Urinary bladder (tissue), 4 donors: Measurements from ENCODE around the gene ARHGAP8. TPM values are rescaled to one million over a fixed set of nuclear protein-coding genes. Genes with fewer than 3 reads are reported as not detected.

Experiments
- DNase-seq: peaks from one replicate; pipeline ENCODE4 v3.0.0-alpha.2; 2015; ENCODE audit errors: extremely low spot score
- H3K27ac ChIP-seq: one replicate; pipeline ENCODE4 v1.5.1; 2013; ENCODE audit warnings: low read depth, mild to moderate bottlenecking, moderate library complexity
- H3K36me3 ChIP-seq: one replicate; pipeline ENCODE4 v1.6.1; 2013; ENCODE audit warnings: mild to moderate bottlenecking, moderate library complexity; ENCODE audit not compliant: insufficient read depth
- H3K4me1 ChIP-seq: one replicate; pipeline ENCODE4 v1.6.1; 2013; ENCODE audit warnings: mild to moderate bottlenecking, moderate library complexity; ENCODE audit not compliant: insufficient read depth
- H3K4me3 ChIP-seq: one replicate; pipeline ENCODE4 v1.5.1; 2013; ENCODE audit warnings: low read depth, low read length
- WGBS: extraction: QIAGEN DNeasy Blood & Tissue Kit; methylation state at CpG from one replicate; pipeline ENCODE4 v1.1.7; 2013; 5-methylcytosine and 5-hydroxymethylcytosine counted together
- polyA plus RNA-seq: library from polyadenylated mRNA; stranded (reverse); fragments of 200-250 nt; gene quantifications from one replicate; pipeline ENCODE4 v1.2.3, GENCODE V29; 2013
- total RNA-seq: library from RNA; depleted of rRNA; stranded (reverse); fragments of >200 nt; gene quantifications from one replicate; pipeline ENCODE4 v1.2.3, GENCODE V29; 2014
- donor health status: healthy with polysubstance abuse.
- donor health status: healthy.

ARHGAP8 gene
- total and polyA plus RNA-seq, 2 donors, result 1.6 to 2.4 TPM

DNA sequence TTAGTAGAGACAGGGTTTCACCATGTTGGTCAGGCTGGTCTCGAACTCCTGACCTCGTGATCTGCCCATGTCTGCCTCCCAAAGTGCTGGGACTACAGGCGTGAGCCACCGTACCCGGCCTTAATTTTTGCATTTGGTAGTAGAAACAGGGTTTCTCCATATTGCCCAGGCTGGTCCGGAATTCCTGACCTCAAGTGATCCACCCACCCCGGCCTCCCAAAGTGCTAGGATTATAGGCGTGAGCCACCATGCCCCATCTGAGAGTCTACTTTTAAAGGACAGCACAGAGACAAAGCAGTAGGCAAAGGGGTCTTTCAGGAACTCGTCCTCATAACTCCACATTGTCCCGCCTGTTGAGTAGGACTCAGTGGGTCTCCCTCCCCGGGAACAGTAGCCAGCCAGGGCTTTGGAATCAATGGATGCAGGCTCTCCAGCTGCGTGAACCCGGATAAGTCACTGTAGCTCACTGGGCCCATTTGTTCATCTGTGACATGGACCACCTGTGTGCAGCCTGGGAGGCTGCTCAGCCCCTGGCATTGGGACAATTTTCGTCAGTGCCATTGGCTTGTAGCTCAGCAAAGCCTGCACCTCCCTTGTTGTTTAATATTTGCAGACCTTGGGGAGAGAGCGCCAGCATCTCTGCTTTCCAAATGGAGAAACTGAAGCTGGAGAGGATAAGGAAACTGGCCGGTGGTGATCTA is 86.1 kb downstream of the ARHGAP8 start:
- no peaks in the 10 kb centered on the region for H3K4me1 ChIP-seq
- H3K27ac ChIP-seq, result no peak overlapping the region
- H3K4me3 ChIP-seq, result no peak overlapping the region
- H3K36me3 ChIP-seq, result no peaks in the 10 kb centered on the region
- 58% methylated on average over 16 of the region's 16 CpGs for WGBS
- DNase-seq, result peak; percentile 15

DNA sequence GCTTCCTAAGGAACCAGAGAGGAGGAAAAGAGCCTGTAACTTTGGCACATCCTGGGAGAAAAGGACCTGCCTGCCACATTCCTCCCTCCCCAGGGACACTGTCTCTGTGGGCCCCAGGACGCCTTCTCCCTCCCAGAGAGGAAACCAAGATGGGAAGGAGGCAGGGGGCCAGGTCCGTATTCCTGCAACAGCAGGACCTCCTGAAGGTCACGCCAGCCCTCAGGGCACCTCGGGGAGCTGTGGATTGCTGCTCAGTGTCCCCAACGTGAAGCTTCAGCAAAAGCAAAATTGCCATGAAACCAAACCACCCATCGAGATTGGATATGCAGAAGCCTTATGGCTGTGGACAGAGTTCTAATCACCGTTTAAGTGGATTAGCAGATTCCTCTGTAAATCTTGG is 86.7 kb downstream of the ARHGAP8 start:
- no peak overlapping the region for H3K4me3 ChIP-seq
- no peaks in the 10 kb centered on the region for H3K4me1 ChIP-seq
- 50% methylated on average over 7 of the region's 7 CpGs for WGBS
- DNase-seq, result no peak
- no peaks in the 10 kb centered on the region for H3K36me3 ChIP-seq
- no peak overlapping the region for H3K27ac ChIP-seq

DNA sequence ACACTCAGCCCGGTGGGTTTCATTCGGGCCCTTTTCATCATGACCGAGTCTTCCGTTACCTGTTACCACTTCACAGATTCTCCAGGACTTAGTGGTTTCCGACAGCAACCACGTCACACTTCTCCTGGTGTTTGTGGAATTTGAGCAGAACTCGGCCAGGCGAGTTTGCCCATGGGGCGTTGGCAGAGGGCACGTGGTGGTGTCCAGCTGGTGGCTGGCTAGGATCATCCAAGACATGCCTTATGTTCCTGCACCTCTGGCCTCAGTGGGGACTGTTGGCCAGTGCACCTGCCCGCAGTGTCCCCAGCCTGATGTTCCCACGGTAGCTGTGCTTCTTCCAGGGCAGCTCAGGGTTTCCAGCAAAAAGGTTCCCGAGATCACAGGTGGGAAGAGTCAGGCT is 87.3 kb downstream of the ARHGAP8 start:
- DNase-seq, result no peak
- no peak overlapping the region for H3K27ac ChIP-seq
- H3K4me3 ChIP-seq, result no peak overlapping the region
- H3K4me1 ChIP-seq, result no peaks in the 10 kb centered on the region
- 90% methylated on average over 13 of the region's 13 CpGs for WGBS
- no peaks in the 10 kb centered on the region for H3K36me3 ChIP-seq

DNA sequence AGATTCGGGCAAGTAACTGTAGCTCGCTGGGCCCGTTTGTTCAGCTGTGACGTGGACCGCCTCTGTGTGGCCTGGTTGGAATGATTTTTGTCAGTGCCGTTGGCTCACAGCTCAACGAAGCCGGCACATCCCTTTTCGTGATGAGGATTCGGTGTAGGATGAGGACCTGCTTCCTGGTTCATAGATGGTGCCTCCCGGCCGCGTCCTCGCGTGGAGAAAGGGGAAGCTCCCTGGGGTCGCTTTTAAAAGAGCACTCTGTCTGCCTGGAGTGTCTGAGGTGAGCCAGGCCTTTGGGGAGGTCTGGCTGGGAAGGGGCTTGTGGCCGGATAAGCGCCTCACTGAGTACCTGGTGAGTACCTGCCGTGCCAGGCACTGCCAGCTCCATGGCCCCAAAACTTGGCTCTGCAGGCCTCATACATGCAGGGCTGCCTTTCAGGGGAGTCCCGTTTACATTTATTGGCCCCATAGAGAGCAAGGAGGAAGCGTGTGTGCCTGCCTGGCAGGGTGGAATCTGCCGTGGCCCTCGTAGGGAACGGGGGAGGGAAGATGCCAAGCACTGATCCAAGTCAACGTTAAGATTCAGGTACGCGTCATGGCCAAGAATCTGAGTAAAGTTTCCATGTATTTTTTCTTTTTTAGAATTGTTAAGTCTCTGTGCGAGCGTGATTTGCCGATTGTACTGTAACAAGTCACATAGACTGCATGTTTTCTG is 88.4 kb downstream of the ARHGAP8 start:
- no peaks in the 10 kb centered on the region for H3K4me1 ChIP-seq
- no peak for DNase-seq
- H3K27ac ChIP-seq, result no peak overlapping the region
- no peaks in the 10 kb centered on the region for H3K36me3 ChIP-seq
- no peak overlapping the region for H3K4me3 ChIP-seq
- 81% methylated on average over 30 of the region's 30 CpGs for WGBS

DNA sequence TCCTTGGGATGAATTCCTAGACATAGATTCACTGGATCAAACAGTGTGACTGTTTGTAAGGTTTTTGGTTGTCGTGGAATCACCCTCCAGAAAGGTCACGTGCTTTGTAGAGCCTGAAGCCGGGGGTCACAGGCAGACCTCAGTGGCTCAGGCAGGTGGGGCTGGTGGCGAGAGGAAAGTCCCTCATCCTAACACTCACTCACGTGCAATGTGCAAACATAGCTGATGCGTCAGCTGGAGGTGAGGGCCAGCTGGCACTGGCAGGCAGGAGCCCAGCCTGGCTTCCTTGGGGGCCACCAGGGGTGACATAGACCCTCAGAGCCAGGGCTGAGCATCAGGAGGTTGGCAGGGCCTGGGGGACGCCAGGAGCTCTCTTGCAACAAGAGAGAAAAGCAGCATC is 90.0 kb downstream of the ARHGAP8 start:
- 80% methylated on average over 7 of the region's 7 CpGs for WGBS
- no peaks in the 10 kb centered on the region for H3K36me3 ChIP-seq
- no peaks in the 10 kb centered on the region for H3K4me1 ChIP-seq
- no peak for DNase-seq
- no peak overlapping the region for H3K4me3 ChIP-seq
- no peak overlapping the region for H3K27ac ChIP-seq

DNA sequence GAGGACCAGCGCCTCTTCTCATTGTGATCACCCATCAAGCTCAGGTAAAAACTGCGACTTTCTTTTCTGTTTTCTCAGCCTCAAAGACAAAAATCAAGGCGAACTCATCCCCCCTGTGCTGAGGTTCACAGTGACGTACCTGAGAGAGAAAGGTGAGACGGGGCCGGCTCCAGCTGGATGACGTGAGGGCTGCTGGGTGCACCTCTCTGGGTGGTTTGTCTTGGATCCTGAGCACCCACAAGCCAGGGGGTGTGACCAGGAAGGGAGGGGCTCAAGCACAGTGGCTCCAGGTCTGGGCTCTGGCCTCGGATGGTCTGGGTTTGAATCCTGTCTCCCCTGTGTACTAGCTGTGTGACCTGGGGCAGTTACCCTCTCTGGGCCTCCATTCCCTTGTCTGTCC is 92.8 kb downstream of the ARHGAP8 start:
- 96% methylated on average over 8 of the region's 8 CpGs for WGBS
- H3K27ac ChIP-seq, result no peak overlapping the region
- H3K36me3 ChIP-seq, result no peaks in the 10 kb centered on the region
- no peaks in the 10 kb centered on the region for H3K4me1 ChIP-seq
- DNase-seq, result no peak
- no peak overlapping the region for H3K4me3 ChIP-seq

DNA sequence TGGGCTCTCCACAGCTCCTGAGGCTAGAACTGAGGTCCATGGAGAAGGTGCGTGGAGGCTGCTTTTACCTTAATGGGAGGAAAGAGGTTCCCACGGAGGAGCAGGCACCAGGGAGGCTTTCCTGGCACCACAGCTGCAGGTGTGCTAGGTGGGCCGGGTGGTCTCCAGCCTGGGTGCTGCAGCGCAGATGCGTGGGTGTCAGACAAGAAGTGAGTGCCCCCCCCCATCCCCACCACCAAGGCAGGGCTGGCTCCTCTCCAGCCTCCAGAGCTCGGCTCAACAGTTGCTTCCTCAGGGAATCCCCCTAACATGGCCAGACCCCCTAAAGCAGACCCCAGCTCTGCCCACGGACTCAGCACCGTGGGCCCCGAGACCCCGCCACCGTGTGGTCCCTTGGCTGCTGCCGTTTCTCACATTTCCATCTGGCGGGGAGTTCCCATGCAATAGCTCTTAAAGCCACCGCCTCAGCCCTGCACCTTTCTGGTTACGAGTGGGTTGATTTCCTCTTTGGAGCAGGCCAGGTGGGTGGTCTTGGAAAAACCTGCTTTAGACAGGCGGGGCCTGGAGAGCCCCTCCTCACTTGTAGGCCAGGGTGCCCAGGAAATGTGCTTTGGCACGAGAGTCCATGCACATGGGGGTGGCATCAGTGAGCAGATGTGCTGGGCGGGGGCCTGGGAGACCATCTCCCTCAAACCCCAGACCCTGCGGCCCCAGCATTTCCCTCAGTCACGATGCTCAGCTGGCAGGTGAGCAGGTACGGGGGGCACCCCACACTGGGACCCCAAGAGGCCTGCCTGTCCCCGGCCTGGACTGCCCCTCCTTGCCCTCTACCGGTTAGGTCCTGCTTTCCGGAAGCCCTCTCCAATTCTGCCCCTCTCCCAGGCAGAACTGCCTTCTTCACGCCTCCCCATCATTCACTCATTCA is 93.7 kb downstream of the ARHGAP8 start:
- H3K36me3 ChIP-seq, result no peaks in the 10 kb centered on the region
- no peak overlapping the region for H3K27ac ChIP-seq
- 86% methylated on average over 25 of the region's 25 CpGs for WGBS
- DNase-seq, result no peak
- no peaks in the 10 kb centered on the region for H3K4me1 ChIP-seq
- no peak overlapping the region for H3K4me3 ChIP-seq

DNA sequence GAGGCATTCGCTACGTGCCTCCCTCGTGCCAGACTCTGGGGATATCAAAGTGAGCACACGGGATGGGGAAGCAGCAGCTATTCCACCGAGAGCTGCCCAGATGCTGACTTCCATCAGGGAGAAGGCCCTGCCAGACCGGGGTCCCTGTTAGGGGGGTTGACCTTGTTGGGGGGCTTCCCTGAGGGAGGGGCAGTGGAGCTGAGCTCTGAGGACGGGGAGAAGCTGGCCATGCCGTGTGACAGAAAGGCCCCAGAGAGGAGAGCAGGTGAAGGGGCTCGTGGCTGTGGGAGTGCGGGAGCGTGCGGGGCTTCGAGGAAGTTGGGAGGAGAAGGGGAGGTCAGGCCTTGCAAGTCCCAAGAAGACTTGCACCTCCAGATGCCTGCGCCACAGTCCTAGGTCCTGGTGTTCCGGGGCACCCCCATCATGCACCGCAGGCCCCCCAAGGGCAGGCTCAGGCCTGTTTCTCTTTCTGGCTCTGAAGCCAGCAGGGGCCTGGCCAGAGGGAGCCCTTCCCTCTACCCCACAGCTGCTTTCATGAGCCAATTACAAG is 94.4 kb downstream of the ARHGAP8 start:
- no peak overlapping the region for H3K4me3 ChIP-seq
- no peak for DNase-seq
- H3K4me1 ChIP-seq, result no peaks in the 10 kb centered on the region
- H3K36me3 ChIP-seq, result no peaks in the 10 kb centered on the region
- no peak overlapping the region for H3K27ac ChIP-seq
- 88% methylated on average over 16 of the region's 16 CpGs for WGBS

DNA sequence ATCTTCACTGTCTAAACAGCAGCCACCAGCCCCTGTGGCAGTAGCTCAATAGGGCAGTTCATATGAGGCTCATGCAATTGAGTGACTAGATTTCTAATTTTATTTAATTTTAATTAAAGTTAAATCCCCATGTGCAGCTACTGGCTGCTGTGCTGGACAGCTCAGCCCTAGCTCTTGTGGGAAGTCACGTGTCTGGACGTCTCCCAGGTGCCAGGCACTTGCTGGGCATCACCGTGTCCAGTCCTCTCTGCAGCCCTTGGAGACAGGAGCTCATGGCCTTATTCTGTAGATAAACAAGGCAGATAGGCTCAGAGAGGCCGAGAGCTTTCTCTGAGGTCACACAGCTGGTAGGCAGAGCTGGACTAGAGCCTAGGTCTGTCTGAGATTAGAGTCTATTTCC is 95.0 kb downstream of the ARHGAP8 start:
- no peaks in the 10 kb centered on the region for H3K36me3 ChIP-seq
- WGBS, result 80% methylated on average over 4 of the region's 4 CpGs
- H3K4me3 ChIP-seq, result no peak overlapping the region
- H3K27ac ChIP-seq, result no peak overlapping the region
- no peaks in the 10 kb centered on the region for H3K4me1 ChIP-seq
- no peak for DNase-seq

DNA sequence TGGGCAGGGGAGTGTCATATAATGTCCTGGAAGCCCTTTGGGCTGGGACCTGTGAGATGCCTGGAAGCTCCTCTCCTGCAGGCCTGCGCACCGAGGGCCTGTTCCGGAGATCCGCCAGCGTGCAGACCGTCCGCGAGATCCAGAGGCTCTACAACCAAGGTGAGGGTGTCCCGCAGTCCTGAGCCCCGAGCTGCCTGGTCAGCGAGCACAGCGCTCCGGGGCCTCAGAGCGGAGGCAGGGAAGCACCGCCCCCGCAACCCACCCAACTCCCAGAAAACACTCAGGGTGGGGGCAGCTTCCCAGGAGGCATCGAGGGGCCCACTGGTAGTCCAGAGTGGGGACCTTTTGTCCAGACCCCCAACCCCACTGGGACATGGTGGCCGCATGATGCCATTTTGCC is 95.5 kb downstream of the ARHGAP8 start:
- no peaks in the 10 kb centered on the region for H3K4me1 ChIP-seq
- H3K27ac ChIP-seq, result no peak overlapping the region
- WGBS, result 93% methylated on average over 18 of the region's 18 CpGs
- no peak overlapping the region for H3K4me3 ChIP-seq
- H3K36me3 ChIP-seq, result no peaks in the 10 kb centered on the region
- no peak for DNase-seq

DNA sequence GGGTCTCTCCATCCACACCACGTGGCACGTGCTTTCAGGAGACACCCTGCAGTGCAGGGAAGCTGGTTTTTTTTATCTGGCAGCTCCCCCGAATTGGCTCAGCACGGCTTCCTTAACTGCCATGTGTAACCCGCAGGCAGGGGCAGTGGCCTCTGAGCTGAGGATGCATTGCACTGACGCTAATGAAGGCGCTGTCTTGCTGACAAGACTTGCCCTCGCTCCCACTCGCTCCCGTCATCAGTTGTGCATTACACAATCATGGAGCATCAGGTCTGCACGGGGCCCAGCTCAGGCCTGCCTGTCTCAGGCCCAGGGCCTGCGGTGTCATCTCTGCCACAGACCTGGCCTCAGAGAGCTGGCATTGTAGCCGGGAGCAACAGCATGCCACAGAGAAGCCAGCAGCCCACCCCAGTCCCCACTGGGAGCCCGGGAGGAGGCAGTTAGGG is 95.9 kb downstream of the ARHGAP8 start:
- 86% methylated on average over 14 of the region's 14 CpGs for WGBS
- Histone ChIP-seq H3K27ac (no peak overlapping the region), H3K4me1 (no peaks in the 10 kb centered on the region), H3K4me3 (no peak overlapping the region), H3K36me3 (no peaks in the 10 kb centered on the region)
- DNase-seq, result no peak

DNA sequence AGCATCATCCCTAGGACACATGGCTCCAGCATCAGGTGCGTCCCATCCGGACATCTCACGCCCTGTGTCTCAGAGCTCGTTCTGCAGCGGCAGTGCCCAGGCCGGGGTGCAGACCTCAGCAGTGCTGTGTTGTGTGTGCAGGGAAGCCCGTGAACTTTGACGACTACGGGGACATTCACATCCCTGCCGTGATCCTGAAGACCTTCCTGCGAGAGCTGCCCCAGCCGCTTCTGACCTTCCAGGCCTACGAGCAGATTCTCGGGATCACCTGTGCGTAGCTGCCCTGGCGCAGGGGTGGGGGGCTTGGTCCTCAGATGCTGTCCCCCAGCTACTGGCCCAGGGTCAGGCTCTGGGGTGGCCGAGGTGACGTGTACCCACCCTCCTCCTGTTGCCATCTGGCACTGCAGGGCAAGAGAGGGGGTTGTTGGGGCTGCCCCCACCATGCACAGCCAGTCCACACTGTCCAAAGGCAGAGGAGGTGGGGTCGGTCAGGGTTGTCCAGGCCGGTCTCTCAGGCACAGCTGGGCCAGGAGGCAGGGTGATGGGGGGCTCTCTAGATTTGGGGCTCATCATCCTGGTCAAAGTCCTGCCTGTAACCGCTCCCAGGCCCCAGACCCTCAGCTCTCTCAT is 96.5 kb downstream of the ARHGAP8 start:
- Histone ChIP-seq H3K4me3 (no peak overlapping the region), H3K27ac (no peak overlapping the region), H3K36me3 (no peaks in the 10 kb centered on the region), H3K4me1 (no peaks in the 10 kb centered on the region)
- 92% methylated on average over 21 of the region's 21 CpGs for WGBS
- no peak for DNase-seq

DNA sequence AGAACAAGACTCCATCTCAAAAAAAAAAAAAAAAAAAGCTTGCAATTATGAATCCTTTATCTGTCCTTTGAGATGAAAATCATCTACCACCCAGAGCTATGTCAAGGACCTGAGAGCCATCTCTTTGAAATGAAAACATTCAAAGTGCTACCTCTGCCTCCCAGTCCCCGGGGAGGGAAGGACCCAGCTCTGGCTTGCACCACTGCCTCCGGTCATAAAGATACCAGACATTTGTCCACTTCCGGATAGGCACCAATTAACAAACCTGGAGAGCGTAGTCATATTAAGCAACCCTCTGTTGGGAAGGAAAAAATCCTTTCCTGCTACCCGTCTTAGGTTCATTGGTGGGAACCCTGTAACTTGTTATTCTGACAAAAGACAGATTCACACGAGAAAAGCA is 98.6 kb downstream of the ARHGAP8 start:
- no peak for DNase-seq
- 75% methylated on average over 6 of the region's 6 CpGs for WGBS
- Histone ChIP-seq H3K4me1 (no peaks in the 10 kb centered on the region), H3K4me3 (no peak overlapping the region), H3K36me3 (no peaks in the 10 kb centered on the region), H3K27ac (no peak overlapping the region)
